Fibroblast of skin of left quadriceps (primary cell): ENCODE data around the gene RUFY1.

Source experiments
- DNase-seq, 2 experiments: peaks; one replicate each; pipeline ENCODE4 v3.0.0-alpha.2; 2013; ENCODE audit warnings: low read depth in 2 of 2

The RUFY1 gene

DNA sequence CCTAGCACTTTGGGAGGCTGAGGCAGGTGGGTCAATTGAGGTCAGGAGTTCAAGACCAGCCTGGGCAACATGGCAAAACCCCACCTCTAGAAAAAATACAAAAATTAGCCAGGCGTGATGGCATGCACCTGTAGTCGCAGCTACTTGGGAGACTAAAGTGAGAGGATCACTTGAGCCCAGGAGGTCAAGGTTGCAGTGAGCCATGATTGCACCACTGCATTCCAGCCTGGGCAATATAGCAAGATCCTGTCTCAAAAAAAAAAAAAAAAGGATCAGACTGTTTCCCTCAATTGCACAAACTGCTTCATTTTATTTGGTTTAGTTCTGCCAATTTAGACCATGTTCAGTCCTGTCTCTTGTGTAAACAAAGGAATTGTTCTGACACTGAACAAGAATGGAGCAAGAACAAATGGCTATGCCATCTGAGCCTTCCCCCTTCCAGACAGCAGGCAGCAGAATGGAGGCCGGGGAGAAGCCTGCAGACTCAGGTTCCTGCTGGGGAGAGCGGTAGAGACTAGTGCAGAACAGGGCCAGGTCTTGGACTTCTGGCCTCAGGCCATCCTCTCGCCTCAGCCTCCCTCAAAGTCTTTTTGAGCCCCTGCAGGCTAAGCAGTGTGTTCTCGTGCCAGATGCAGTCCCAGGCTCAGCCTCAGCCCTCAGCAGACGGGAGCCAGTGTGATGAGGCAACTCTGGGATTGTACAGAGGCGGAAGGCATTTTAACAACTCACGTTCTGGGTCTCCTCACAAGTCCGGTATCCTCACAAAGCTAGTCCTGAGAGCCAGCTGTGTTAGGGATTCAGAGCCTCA is 54.9 kb downstream of the RUFY1 start:
- no peak for DNase-seq

DNA sequence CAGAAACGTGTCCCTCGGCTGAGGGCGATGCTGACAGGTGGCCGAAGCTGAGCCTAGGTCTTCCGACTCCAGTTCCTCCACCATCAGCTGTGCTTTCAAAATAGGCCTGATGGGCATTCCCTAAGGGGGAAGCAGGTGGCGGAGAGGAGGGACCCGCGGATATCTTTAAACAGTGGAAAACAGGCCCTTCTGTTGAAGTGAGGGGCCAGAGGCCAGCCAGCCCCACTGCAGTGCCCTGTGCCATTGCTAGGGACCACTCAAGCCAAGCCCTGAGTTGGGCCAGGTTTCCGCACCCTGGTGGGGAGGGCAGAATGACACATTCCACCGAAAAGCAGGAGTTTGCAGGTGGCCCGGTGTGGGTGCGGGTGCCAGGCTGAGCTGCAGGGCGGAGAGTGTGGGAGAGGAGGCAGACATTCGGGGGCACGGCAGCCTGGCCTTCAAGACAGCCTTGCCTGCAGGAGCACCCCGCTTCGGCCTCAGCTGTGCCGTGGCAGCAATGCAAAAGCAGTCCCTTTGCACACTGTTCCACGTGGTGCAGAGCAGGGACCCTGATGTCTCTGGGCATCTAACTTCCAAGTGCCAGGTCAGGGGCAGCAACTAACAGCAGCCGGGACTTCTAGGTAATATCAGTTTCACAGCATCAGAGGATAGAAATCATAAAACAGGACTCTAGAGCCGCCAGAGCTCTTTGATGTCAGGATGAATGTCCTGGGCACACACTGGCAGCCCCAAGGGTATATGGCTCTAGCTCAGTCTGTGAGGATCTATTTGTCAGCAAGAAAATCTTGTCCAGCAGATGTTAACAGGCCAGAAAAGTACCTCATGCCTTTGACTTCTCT is 55.9 kb downstream of the RUFY1 start:
- DNase-seq, result no peak

- no peak for DNase-seq
These were observed 56.5 kb downstream of the RUFY1 start for GRCh38 chr5:179606910-179607159.

GRCh38 chr5:179607160-179607931 is 57.0 kb downstream of the RUFY1 start:
- no peak for DNase-seq

DNA sequence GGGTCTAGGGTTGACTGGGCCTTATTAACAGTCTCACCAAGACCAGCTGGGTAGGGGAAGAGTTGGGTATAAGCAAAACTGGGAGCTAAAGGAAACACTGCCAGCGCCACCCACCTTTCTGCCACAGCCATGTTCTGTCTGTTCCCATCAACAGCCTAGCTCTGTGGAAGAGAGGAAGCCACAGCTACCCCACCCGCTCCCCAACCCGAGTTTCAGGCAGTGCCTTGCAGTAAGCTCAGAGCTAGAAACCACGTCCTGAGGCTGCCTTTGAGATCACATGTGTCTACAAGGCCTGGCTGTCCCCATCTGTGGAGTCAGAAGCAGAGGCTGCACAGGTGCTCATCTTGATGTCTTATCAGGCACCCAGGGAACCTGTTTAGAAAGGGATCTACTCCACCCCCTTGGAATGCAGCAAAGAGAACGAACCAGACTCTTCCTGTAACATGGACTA is 57.8 kb downstream of the RUFY1 start:
- DNase-seq, result no peak

GRCh38 chr5:179609834-179610108 is 59.4 kb downstream of the RUFY1 start:
- no peak for DNase-seq

GRCh38 chr5:179610109-179610902 is 60.0 kb downstream of the RUFY1 start:
- no peak for DNase-seq

- no peak for DNase-seq
These were observed 60.5 kb downstream of the RUFY1 start for GRCh38 chr5:179610903-179611265.

- DNase-seq, result no peak
These were observed 62.5 kb downstream of the RUFY1 start for GRCh38 chr5:179612577-179613459.

- DNase-seq, result no peak
These were observed 63.2 kb downstream of the RUFY1 start for GRCh38 chr5:179613460-179614071.

- DNase-seq, result no peak
These were observed 64.4 kb downstream of the RUFY1 start for GRCh38 chr5:179614745-179615144.

GRCh38 chr5:179615203-179615602 is 64.8 kb downstream of the RUFY1 start:
- no peak for DNase-seq

- no peak for DNase-seq
These were observed 65.7 kb downstream of the RUFY1 start for GRCh38 chr5:179616002-179616594.

DNA sequence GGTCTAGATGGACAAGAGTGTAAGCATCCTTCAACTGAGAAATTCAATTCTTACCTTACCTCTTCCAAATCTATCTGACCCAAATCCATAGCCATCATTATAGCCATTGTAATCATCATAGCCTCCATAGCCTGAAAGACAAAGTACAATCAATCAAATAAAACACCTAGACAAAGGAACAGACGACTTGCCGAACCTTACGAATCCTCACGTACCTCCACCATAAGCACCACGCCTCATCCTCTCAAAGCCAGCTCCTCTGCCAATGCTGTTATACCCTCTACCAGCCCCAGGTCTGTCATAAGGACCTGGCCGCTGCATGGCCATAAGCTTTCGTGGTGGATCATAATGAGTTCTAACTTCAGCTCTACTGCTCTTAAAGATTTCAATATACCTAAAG is 67.6 kb downstream of the RUFY1 start:
- DNase-seq, result no peak

DNA sequence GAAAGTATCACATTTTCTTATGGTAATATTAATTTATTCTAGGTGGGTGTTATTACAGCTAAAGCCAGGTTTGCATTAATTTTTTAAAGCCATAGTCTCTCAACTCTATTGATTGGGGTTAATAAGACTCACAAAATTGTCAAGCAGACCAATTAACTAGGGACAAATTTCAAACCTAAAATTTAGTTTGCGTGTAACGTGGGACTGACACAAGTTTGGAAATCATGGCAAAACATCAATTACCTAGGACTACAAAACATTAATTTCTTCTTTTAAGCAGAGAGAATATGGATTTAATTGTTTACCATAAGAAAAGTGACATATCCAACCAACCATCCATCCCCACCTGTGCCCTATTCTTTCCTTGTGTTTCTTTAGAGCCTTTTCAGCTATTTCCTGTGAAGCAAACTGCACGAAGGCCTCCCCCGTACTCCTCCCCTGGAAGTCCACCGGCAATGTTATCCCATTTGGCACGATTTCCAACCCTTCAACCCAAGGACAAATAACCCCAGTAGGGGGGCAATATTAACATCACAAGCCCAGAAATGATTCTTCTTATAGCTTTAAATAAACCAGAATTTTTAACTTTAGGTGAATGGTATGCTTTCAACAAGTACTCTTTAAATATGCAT is 68.7 kb downstream of the RUFY1 start:
- DNase-seq, result no peak

DNA sequence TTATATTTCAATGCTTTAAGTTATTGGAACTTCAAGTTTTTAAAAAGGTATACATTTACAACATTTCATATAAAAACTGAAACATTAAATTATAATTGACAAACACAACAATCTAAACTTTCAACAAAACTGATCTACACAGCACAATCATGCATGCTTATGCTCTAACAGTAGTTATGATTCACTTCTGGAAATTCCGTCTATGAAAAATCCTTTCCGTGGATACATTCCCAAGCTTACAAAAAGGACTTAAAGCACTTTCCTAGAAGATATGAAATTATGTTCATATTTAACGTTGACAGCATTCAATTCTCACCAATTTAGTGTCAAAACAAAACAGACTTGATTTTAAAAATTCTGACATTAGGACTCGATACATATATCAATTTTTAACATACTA is 69.4 kb downstream of the RUFY1 start:
- DNase-seq, result no peak

DNA sequence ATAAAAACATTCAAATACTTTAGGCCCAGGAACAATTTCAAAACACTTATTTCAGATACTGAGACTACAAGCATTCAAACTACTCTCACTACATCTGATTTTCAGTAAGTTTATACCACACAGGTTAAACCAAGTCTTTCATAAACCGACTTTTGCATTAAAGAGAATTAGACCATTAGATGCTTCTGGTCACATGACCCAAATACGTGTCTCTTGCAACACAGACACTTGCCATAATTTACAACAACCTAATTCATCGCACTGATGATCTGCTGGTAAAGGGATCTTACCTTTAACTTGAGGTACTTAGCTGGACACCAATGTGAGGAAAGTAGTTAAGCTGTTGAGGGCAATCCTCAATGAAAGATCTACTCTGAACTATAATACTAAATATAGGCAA is 69.9 kb downstream of the RUFY1 start:
- no peak for DNase-seq

DNA sequence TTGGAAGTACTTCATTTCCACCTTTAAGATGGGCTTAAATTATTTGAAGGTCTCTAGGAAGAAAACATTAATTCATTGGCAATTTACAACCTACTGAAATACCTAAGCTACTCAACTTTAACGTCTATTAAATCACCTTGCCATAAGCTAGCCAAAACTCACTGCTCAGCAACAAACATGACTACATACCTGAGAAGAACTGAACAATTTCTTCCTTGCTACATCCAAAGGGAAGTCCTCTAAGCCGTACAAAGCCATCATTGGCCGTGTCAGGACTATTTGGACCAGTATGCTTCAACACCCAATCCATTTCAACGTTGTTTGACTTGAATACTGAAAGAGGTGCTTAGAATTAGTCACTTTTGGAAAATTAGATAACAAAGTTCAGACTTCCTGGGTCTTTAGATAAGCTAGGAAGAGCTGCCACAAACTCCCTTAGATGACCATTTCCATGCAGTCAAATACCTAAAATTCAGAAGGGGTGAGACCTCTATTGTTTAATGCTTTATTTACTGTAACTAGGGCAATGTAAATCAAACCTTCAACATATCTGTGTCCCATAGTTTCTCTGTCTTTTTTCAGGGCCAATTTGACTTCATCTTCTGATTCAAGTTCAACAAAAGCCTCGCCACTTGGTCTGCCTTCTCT is 70.5 kb downstream of the RUFY1 start:
- no peak for DNase-seq

- no peak for DNase-seq
These were observed 71.3 kb downstream of the RUFY1 start for GRCh38 chr5:179621551-179622214.
